Mucosa of descending colon (tissue), 3 donors: ENCODE results near the gene KRT20. TPM values are rescaled to one million over a fixed set of nuclear protein-coding genes. Genes with fewer than 3 reads are reported as not detected.

Experiments used
- ATAC-seq: fragments of 200-7000 bp; cut with Tn5 transposase; one replicate; pipeline ENCODE4 v1.9.1; 2020; ENCODE audit warnings: mild to moderate bottlenecking, moderate library complexity
- DNase-seq, 3 donors: peaks; one replicate each; pipeline ENCODE4 v3.0.0-alpha.2; 2020
- H3K36me3 ChIP-seq: fragments of 200-600 bp; one replicate; pipeline ENCODE4 v1.8.0; 2021; ENCODE audit warnings: low read depth, mild to moderate bottlenecking
- H3K4me1 ChIP-seq: fragments of 200-600 bp; one replicate; pipeline ENCODE4 v1.8.0; 2021; ENCODE audit warnings: low read depth, mild to moderate bottlenecking
- H3K4me3 ChIP-seq: fragments of 200-600 bp; one replicate; pipeline ENCODE4 v1.8.0; 2021; ENCODE audit warnings: mild to moderate bottlenecking
- H3K9me3 ChIP-seq: fragments of 200-600 bp; one replicate; pipeline ENCODE4 v1.8.0; 2021; ENCODE audit warnings: mild to moderate bottlenecking
- intact Hi-C, 2 donors: fragments of 100-400 bp; cut with DNase I in 1 of 2; cut with micrococcal nuclease in 1 of 2; formaldehyde crosslinking; loops; one replicate each; pipeline versions ENCODE4 v1.11.0 to v1.11.1; 2022; cut with DNase I, micrococcal nuclease
- total RNA-seq, 3 donors: library from RNA; stranded (reverse); fragmentation: NEBNext Ultra II Directional in 2 of 3; extraction: Animal tissue kit (Norgen Biotek cat#: 25700) in 2 of 3; gene quantifications; one replicate each; pipeline versions ENCODE4 v1.2.1 to v1.2.4, GENCODE V29; 2021 to 2023
- TF ChIP-seq, protein P1 (sequence below): fragments of 200-600 bp; IDR thresholded peaks from one replicate; pipeline ENCODE4 v1.8.0; 2022; ENCODE audit warnings: antibody characterized with exemption, mild to moderate bottlenecking
- donor health status: DM: no; HTN: no; CAD: no; lungs with moderate emphysema.
- donor health status: DM: no; HTN: no; CAD: no.
- donor health status: DM: no; HTN: yes; CAD: no.

KRT20 gene
- total RNA-seq, 3 donors from 2014 or later: 553 to 1,810 (median 1,312) TPM

DNA sequence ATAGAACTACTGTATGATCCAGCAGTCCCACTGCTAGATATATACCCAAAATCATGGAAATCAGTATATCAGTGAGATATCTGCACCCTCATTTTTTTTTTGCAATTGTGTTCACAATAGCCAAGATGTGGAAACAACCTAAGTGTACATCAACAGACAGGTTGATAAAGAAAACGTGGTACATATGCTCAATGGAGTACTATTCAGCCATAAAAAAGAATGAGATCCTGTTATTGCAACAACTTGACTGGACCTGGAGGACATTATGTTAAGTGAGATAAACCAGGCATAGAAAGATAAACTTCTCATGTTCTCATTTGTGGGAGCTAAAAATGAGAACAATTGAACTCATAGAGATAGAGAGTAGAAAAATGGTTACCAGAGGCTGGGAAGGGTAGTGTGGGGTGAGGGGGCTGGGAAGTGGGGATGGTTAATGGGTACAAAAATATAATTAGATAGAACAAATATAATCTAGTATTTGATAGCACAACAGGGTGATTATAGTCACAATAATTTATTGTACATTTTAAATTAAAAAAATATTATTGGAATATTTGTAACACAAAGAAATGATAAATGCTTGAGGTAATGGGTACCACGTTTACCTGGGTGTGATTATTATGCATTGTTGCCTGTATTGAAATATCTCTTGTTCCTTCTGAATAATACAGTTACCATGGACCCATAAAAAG is 54.8 kb downstream of the KRT20 start:
- intact Hi-C loops: no loop called here
- Histone ChIP-seq H3K4me3 (no peak overlapping the region), H3K36me3 (no peaks in the 10 kb centered on the region), H3K4me1 (no peaks in the 10 kb centered on the region), H3K9me3 (no peaks in the 10 kb centered on the region)
- TF ChIP-seq, protein P1, sequence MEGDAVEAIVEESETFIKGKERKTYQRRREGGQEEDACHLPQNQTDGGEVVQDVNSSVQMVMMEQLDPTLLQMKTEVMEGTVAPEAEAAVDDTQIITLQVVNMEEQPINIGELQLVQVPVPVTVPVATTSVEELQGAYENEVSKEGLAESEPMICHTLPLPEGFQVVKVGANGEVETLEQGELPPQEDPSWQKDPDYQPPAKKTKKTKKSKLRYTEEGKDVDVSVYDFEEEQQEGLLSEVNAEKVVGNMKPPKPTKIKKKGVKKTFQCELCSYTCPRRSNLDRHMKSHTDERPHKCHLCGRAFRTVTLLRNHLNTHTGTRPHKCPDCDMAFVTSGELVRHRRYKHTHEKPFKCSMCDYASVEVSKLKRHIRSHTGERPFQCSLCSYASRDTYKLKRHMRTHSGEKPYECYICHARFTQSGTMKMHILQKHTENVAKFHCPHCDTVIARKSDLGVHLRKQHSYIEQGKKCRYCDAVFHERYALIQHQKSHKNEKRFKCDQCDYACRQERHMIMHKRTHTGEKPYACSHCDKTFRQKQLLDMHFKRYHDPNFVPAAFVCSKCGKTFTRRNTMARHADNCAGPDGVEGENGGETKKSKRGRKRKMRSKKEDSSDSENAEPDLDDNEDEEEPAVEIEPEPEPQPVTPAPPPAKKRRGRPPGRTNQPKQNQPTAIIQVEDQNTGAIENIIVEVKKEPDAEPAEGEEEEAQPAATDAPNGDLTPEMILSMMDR: no peak
- ATAC-seq: no peak
- no peak for DNase-seq

GRCh38 chr17:40828454-40829044 is 56.5 kb downstream of the KRT20 start:
- Histone ChIP-seq H3K4me1 (no peaks in the 10 kb centered on the region), H3K36me3 (no peaks in the 10 kb centered on the region), H3K9me3 (no peaks in the 10 kb centered on the region), H3K4me3 (no peak overlapping the region)
- DNase-seq: no peak
- ATAC-seq: no peak
- intact Hi-C loops: no loop called here
- TF ChIP-seq, protein P1: no peak

- DNase-seq (no peak), ATAC-seq (no peak)
- H3K4me3 ChIP-seq: no peak overlapping the region
- H3K9me3 ChIP-seq: no peaks in the 10 kb centered on the region
- intact Hi-C loops: no loop called here
- TF ChIP-seq, protein P1: no peak
- H3K36me3 ChIP-seq: no peaks in the 10 kb centered on the region
- H3K4me1 ChIP-seq: no peaks in the 10 kb centered on the region
Measured at GRCh38 chr17:40827746-40828453, 57.1 kb downstream of the KRT20 start.

Other genes starting within 250 kb of the KRT20 start
- gene SMARCE1, start 237.4 kb downstream of the KRT20 start, total RNA-seq: 10 to 100 TPM; 72.0 to 93.8 (median 87.9) TPM
- gene KRT222, start 220.1 kb downstream of the KRT20 start, total RNA-seq: 1 to 10 TPM in 1 of 3 donors, under 1 TPM in 1, not detected in 1; 0.43 to 1.0 TPM
- gene KRT24, start 181.5 kb downstream of the KRT20 start, total RNA-seq: 1 to 10 TPM; 2.0 to 4.2 (median 2.4) TPM
- not detected for gene KRT25, start 129.9 kb downstream of the KRT20 start, total RNA-seq
- not detected for gene KRT26, start 113.0 kb downstream of the KRT20 start, total RNA-seq
- gene KRT27, start 102.7 kb downstream of the KRT20 start, total RNA-seq: not detected
- gene KRT28, start 85.3 kb downstream of the KRT20 start, total RNA-seq: not detected
- 10 to 100 TPM; 24.5 to 33.1 (median 26.4) TPM for gene KRT10, start 62.6 kb downstream of the KRT20 start, total RNA-seq
- gene KRT12, start 18.0 kb downstream of the KRT20 start, total RNA-seq: 1 to 10 TPM in 2 of 3 donors, under 1 TPM in 1; 0.80 to 6.0 (median 2.5) TPM
- gene KRT23, start 52.4 kb upstream of the KRT20 start, total RNA-seq: under 1 TPM in 1 of 3 donors, not detected in 2; 0.53 TPM
- under 1 TPM in 1 of 3 donors, not detected in 2; 0.52 TPM for gene KRT39, start 81.7 kb upstream of the KRT20 start, total RNA-seq
- gene KRT40, start 99.1 kb upstream of the KRT20 start, total RNA-seq: under 1 TPM in 1 of 3 donors, not detected in 2; 0.22 TPM
- not detected for gene KRTAP3-3, start 108.9 kb upstream of the KRT20 start, total RNA-seq
- not detected for gene KRTAP3-2, start 114.7 kb upstream of the KRT20 start, total RNA-seq
- not detected for gene KRTAP3-1, start 123.9 kb upstream of the KRT20 start, total RNA-seq
- not detected for gene KRTAP1-5, start 142.0 kb upstream of the KRT20 start, total RNA-seq
- not detected for gene KRTAP1-4, start 145.0 kb upstream of the KRT20 start, total RNA-seq
- gene KRTAP1-3, start 149.6 kb upstream of the KRT20 start, total RNA-seq: not detected
- not detected for gene KRTAP1-1, start 156.2 kb upstream of the KRT20 start, total RNA-seq
- gene KRTAP2-1, start 162.1 kb upstream of the KRT20 start, total RNA-seq: not detected
- not detected for gene KRTAP2-2, start 170.0 kb upstream of the KRT20 start, total RNA-seq
- not detected for gene KRTAP2-3, start 174.9 kb upstream of the KRT20 start, total RNA-seq
- not detected for gene KRTAP2-4, start 180.6 kb upstream of the KRT20 start, total RNA-seq
- not detected for gene KRTAP4-7, start 198.9 kb upstream of the KRT20 start, total RNA-seq
- gene KRTAP4-8, start 212.9 kb upstream of the KRT20 start, total RNA-seq: not detected
- not detected for gene KRTAP4-16, start 217.0 kb upstream of the KRT20 start, total RNA-seq
- not detected for gene KRTAP4-9, start 220.1 kb upstream of the KRT20 start, total RNA-seq
- gene KRTAP4-11, start 233.1 kb upstream of the KRT20 start, total RNA-seq: not detected
- gene KRTAP4-12, start 238.9 kb upstream of the KRT20 start, total RNA-seq: not detected